ENCODE measurements around the gene WDR70.

DNA sequence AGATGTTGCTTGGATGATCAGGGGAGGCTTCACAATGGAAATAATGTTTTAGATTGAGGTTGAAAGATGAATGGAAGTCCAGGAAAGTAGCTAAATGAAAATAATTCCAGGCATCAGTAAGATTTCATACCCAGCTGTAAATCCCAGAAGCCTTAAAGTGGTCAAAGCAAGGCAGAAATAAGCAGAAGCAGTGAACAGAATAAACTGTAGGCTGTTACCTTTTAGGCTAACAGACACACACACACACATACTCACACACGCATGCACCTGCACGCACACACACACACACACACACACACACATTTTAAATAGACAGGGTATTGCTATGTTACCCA lies 175.3 kb downstream of the WDR70 start:
- TF ChIP-seq, protein P1, sequence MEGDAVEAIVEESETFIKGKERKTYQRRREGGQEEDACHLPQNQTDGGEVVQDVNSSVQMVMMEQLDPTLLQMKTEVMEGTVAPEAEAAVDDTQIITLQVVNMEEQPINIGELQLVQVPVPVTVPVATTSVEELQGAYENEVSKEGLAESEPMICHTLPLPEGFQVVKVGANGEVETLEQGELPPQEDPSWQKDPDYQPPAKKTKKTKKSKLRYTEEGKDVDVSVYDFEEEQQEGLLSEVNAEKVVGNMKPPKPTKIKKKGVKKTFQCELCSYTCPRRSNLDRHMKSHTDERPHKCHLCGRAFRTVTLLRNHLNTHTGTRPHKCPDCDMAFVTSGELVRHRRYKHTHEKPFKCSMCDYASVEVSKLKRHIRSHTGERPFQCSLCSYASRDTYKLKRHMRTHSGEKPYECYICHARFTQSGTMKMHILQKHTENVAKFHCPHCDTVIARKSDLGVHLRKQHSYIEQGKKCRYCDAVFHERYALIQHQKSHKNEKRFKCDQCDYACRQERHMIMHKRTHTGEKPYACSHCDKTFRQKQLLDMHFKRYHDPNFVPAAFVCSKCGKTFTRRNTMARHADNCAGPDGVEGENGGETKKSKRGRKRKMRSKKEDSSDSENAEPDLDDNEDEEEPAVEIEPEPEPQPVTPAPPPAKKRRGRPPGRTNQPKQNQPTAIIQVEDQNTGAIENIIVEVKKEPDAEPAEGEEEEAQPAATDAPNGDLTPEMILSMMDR (IDR thresholded peaks at IDR 0.05), result no peak
- TF ChIP-seq POLR2A (IDR thresholded peaks at IDR 0.05), result no peak

Data from uterus (tissue), 2 donors.